CD4-positive, alpha-beta T cell (primary cell): ENCODE data around the gene UBB. TPM values are rescaled to one million over a fixed set of nuclear protein-coding genes. Genes with fewer than 3 reads are reported as not detected.

Source experiments
- ATAC-seq: fragments of 200-7000 bp; cut with Tn5 transposase; one replicate; pipeline ENCODE4 v1.10.0; 2022; ENCODE audit warnings: mild to moderate bottlenecking; ENCODE audit not compliant: poor library complexity
- CTCF ChIA-PET: fragments of 350-600 bp; sonication (Branson Sonifier 250); formaldehyde crosslinking; loops from one replicate; lab custom pipeline; 2021; ENCODE audit warnings: antibody characterized with exemption, inconsistent platforms; lab: Charles Lee
- POLR2A ChIA-PET: fragments of 350-600 bp; sonication (Branson Sonifier 250); formaldehyde crosslinking; loops from one replicate; lab custom pipeline; 2021; ENCODE audit warnings: antibody characterized with exemption, inconsistent platforms; lab: Charles Lee
- DNase-seq, 14 experiments: peaks; one replicate each; pipeline ENCODE4 v3.0.0-alpha.2; 2013 to 2020; ENCODE audit warnings: mixed read lengths in 2 of 14
- H3K27ac ChIP-seq, 2 donors: one replicate each; pipeline versions ENCODE4 v1.5.1 to v1.7.0; 2013; ENCODE audit warnings: low read length in 2 of 2, low read depth in 1 of 2, mild to moderate bottlenecking in 1 of 2
- H3K27me3 ChIP-seq, 2 experiments: 1 replicate in 1 of 2; 2 replicates in 1 of 2; pipeline versions ENCODE4 v1.6.1 to v1.7.0; 2013; ENCODE audit warnings: low read length in 2 of 2, control low read depth in 1 of 2, mild to moderate bottlenecking in 1 of 2, moderate library complexity in 1 of 2; ENCODE audit not compliant: insufficient read depth in 2 of 2, control insufficient read depth in 1 of 2
- H3K36me3 ChIP-seq: one replicate; pipeline ENCODE4 v1.6.1; 2013; ENCODE audit warnings: low read length, control low read depth; ENCODE audit not compliant: insufficient read depth
- H3K4me1 ChIP-seq: one replicate; pipeline ENCODE4 v1.6.1; 2013; ENCODE audit warnings: low read length, control low read depth; ENCODE audit not compliant: insufficient read depth
- H3K4me3 ChIP-seq: one replicate; pipeline ENCODE4 v1.5.1; 2013; ENCODE audit warnings: mild to moderate bottlenecking, low read length, moderate library complexity
- H3K9me3 ChIP-seq, 2 experiments: 1 replicate in 1 of 2; 2 replicates in 1 of 2; pipeline versions ENCODE4 v1.6.1 to v1.7.0; 2013; ENCODE audit warnings: low read length in 2 of 2, mild to moderate bottlenecking in 2 of 2, control low read depth in 1 of 2, moderate library complexity in 1 of 2; ENCODE audit not compliant: control insufficient read depth in 1 of 2, insufficient read depth in 1 of 2
- H3K27ac Mint-ChIP-seq: one replicate; pipeline ENCODE4 v1.8.0; 2020; ENCODE audit warnings: mixed read lengths
- H3K27me3 Mint-ChIP-seq: one replicate; pipeline ENCODE4 v1.8.0; 2021; ENCODE audit warnings: mixed read lengths
- H3K36me3 Mint-ChIP-seq: one replicate; pipeline ENCODE4 v1.8.0; 2021; ENCODE audit warnings: low read depth, mixed read lengths
- H3K4me1 Mint-ChIP-seq: one replicate; pipeline ENCODE4 v1.8.0; 2021; ENCODE audit warnings: low read depth, mixed read lengths
- H3K4me3 Mint-ChIP-seq: one replicate; pipeline ENCODE4 v1.8.0; 2020; ENCODE audit warnings: mild to moderate bottlenecking, mixed read lengths
- H3K9me3 Mint-ChIP-seq: one replicate; pipeline ENCODE4 v1.8.0; 2020; ENCODE audit warnings: mixed read lengths
- intact Hi-C, 2 experiments: fragments of 100-400 bp; cut with DNase I in 1 of 2; cut with micrococcal nuclease in 1 of 2; formaldehyde crosslinking; loops; one replicate each; pipeline versions ENCODE4 v1.15.1 to v1.9.0; 2023 to 2025; cut with DNase I, micrococcal nuclease
- total RNA-seq, 174 experiments: library from RNA in 2 of 174; stranded (reverse) in 2 of 174; gene quantifications; one replicate each; pipeline ENCODE4 v1.2.3 and lab custom pipeline; 2021 to 2026
- TF ChIP-seq, protein P1 (sequence below): fragments of 200-600 bp; IDR thresholded peaks from one replicate; pipeline ENCODE4 v1.8.0; 2022; ENCODE audit warnings: antibody characterized with exemption, mild to moderate bottlenecking

Gene UBB
- total RNA-seq, 2 experiments from 2014 or later: 646 to 647 TPM

DNA sequence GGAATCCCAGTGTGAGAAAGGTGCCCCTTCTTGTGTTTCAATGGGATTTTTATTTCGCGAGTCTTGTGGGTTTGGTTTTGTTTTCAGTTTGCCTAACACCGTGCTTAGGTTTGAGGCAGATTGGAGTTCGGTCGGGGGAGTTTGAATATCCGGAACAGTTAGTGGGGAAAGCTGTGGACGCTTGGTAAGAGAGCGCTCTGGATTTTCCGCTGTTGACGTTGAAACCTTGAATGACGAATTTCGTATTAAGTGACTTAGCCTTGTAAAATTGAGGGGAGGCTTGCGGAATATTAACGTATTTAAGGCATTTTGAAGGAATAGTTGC, 567 bp downstream of the UBB start:
- TF ChIP-seq, protein P1, sequence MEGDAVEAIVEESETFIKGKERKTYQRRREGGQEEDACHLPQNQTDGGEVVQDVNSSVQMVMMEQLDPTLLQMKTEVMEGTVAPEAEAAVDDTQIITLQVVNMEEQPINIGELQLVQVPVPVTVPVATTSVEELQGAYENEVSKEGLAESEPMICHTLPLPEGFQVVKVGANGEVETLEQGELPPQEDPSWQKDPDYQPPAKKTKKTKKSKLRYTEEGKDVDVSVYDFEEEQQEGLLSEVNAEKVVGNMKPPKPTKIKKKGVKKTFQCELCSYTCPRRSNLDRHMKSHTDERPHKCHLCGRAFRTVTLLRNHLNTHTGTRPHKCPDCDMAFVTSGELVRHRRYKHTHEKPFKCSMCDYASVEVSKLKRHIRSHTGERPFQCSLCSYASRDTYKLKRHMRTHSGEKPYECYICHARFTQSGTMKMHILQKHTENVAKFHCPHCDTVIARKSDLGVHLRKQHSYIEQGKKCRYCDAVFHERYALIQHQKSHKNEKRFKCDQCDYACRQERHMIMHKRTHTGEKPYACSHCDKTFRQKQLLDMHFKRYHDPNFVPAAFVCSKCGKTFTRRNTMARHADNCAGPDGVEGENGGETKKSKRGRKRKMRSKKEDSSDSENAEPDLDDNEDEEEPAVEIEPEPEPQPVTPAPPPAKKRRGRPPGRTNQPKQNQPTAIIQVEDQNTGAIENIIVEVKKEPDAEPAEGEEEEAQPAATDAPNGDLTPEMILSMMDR: no peak
- POLR2A ChIA-PET: interaction anchor here (0.5 to 2.6 kb wide), 20 partner anchors 11 to 203 kb away, joined by 3 to 56 read pairs (median 5); partner anchors contain the start of genes CENPV, LRRC75A, NCOR1 and TRPV2
- peaks cover 39% of the 10 kb centered on the region for H3K4me1 ChIP-seq
- Mint-ChIP-seq H3K9me3 (no peaks in the 10 kb centered on the region), H3K36me3 (peaks cover 43% of the 10 kb centered on the region), H3K4me3 (peak overlapping the region; percentile 91), H3K4me1 (peaks cover 46% of the 10 kb centered on the region), H3K27ac (peak overlapping the region; percentile 97), H3K27me3 (peaks cover 4% of the 10 kb centered on the region)
- peak overlapping the region; percentile 87 for H3K4me3 ChIP-seq
- H3K27ac ChIP-seq: peak overlapping the region; percentile 94 to 100
- no peaks in the 10 kb centered on the region for H3K27me3 ChIP-seq
- H3K9me3 ChIP-seq: no peaks in the 10 kb centered on the region
- ATAC-seq: peak; percentile 14
- CTCF ChIA-PET: interaction anchor here (1.2 to 1.5 kb wide), 2 partner anchors 18 to 35 kb away, joined by 5 read pairs; partner anchors contain the start of gene TRPV2
- intact Hi-C loops: loop anchor here (1.0 to 2.0 kb wide), 3 partner anchors 29 to 57 kb away; partner anchors contain the start of gene CENPV (in 1 of the 2)
- peaks cover 19% of the 10 kb centered on the region for H3K36me3 ChIP-seq
- DNase-seq: peak in 3 of 14 experiments; percentile 9 to 76 (median 74)

DNA sequence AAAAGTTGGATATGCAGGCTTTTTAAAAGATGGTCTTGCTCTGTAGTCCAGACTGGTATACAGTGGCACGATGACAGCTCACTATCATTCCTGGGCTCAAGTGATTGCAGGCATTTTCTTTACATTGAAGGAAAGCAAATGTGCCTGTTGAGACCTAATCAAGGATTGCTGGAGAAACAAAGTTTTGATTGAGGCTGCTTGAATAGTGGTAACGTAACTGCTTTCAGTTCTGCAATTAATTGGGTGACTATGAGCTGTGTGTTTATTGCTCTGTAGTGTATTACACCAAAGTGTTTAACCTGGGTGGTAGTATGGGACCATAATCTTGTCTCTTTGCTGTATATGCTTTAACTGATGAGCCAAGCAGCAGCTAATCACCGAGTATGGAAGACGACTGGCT, 2.3 kb downstream of the UBB start:
- Histone ChIP-seq H3K36me3 (peaks cover 19% of the 10 kb centered on the region), H3K4me3 (no peak overlapping the region), H3K27ac (no peak overlapping the region), H3K9me3 (no peaks in the 10 kb centered on the region), H3K4me1 (peaks cover 50% of the 10 kb centered on the region), H3K27me3 (no peaks in the 10 kb centered on the region)
- TF ChIP-seq, protein P1: no peak
- H3K27ac Mint-ChIP-seq: peak overlapping the region; percentile 97
- H3K27me3 Mint-ChIP-seq: peaks cover 4% of the 10 kb centered on the region
- ATAC-seq (no peak), DNase-seq (no peak)
- H3K9me3 Mint-ChIP-seq: no peaks in the 10 kb centered on the region
- intact Hi-C loops: no loop called here
- peaks cover 43% of the 10 kb centered on the region for H3K36me3 Mint-ChIP-seq
- H3K4me1 Mint-ChIP-seq: peaks cover 58% of the 10 kb centered on the region
- CTCF ChIA-PET: interaction anchor here (1.0 to 1.6 kb wide), 2 partner anchors 19 to 20 kb away, joined by 3 to 4 read pairs; no protein-coding TSS in a partner anchor
- POLR2A ChIA-PET: interaction anchor here (1.2 kb wide), 1 partner anchor 32 kb away, joined by 9 read pairs; the partner anchor contains the start of gene TRPV2
- peak overlapping the region; percentile 75 for H3K4me3 Mint-ChIP-seq

DNA sequence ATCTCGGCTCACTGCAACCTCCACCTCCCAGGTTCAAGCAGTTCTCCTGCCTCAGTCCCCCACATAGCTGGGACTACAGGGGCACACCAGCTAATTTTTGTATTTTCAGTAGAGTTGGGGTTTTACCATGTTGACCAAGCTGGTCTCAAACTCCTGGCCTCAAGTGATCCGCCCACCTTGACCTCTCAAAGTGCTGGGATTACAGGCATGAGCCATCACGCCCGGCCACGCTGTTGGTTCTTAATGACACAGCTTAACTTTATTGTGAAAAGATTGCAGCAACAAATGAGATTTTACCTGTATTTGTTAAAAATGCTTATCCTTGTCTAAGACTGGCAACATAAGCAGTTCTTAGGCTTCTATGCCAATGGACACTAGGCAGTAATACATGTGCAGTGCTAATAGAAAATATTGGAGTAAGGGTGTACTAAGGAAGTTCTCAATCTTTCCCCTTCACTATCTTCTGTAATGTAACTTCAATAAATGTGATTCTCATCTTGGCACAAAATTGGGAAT, 2.9 kb downstream of the UBB start:
- Mint-ChIP-seq H3K36me3 (peaks cover 43% of the 10 kb centered on the region), H3K27me3 (peaks cover 4% of the 10 kb centered on the region), H3K4me1 (peaks cover 58% of the 10 kb centered on the region), H3K27ac (peak overlapping the region; percentile 97), H3K9me3 (no peaks in the 10 kb centered on the region), H3K4me3 (peak overlapping the region; percentile 75)
- no peak for DNase-seq
- Histone ChIP-seq H3K27me3 (no peaks in the 10 kb centered on the region), H3K4me3 (no peak overlapping the region), H3K9me3 (no peaks in the 10 kb centered on the region), H3K27ac (no peak overlapping the region), H3K4me1 (peaks cover 50% of the 10 kb centered on the region), H3K36me3 (peaks cover 19% of the 10 kb centered on the region)
- no peak for ATAC-seq
- intact Hi-C loops: no loop called here
- POLR2A ChIA-PET: interaction anchor here (1.2 kb wide), 1 partner anchor 32 kb away, joined by 9 read pairs; the partner anchor contains the start of gene TRPV2
- TF ChIP-seq, protein P1: no peak
- CTCF ChIA-PET: interaction anchor here (1.0 kb wide), 1 partner anchor 20 kb away, joined by 3 read pairs; no protein-coding TSS in a partner anchor
